GM21390 (cell line): ENCODE measurements around the gene C11orf16.
"Not testable (repeated sequence)": the region's sequence is repeated elsewhere in the genome, so short reads cannot be mapped to it uniquely, and the experiment has no call there.

ENCODE experiments used
- ATAC-seq: cut with Tn5 transposase; IDR thresholded peaks from one replicate; pipeline ENCODE4 v1.9.1; 2021; ENCODE audit not compliant: unreplicated experiment

The C11orf16 gene

GRCh38 chr11:8899119-8899753 is 33.5 kb downstream of the C11orf16 start:
- no peak for ATAC-seq

GRCh38 chr11:8891185-8891584 is 41.6 kb downstream of the C11orf16 start:
- not testable (repeated sequence) for ATAC-seq

GRCh38 chr11:8886322-8886721 is 46.4 kb downstream of the C11orf16 start:
- no peak for ATAC-seq

- ATAC-seq, result not testable (repeated sequence)
Observed at GRCh38 chr11:8881585-8881984, 51.2 kb downstream of the C11orf16 start.

- ATAC-seq, result no peak
Observed at GRCh38 chr11:8878771-8879170, 54.0 kb downstream of the C11orf16 start.

- no peak for ATAC-seq
Observed at GRCh38 chr11:8873741-8874405, 58.9 kb downstream of the C11orf16 start.

- no peak for ATAC-seq
Observed at GRCh38 chr11:8871962-8872361, 60.8 kb downstream of the C11orf16 start.

- ATAC-seq, result no peak
Observed at GRCh38 chr11:8871171-8871775, 61.5 kb downstream of the C11orf16 start.

GRCh38 chr11:8870411-8871170 is 62.2 kb downstream of the C11orf16 start:
- ATAC-seq, result no peak
